SK-N-SH (cell line): Measurements from ENCODE around the gene MYOT. TPM values are rescaled to one million over a fixed set of nuclear protein-coding genes. Genes with fewer than 3 reads are reported as not detected.

ENCODE experiments used
- CTCF ChIA-PET: fragments of 300-600, 350-600 bp; formaldehyde crosslinking; extraction: SDS; loops from one replicate; lab custom pipeline; 2021; lab: Yijun Ruan, JAX
- POLR2A ChIA-PET: fragments of 350-600 bp; sonication (Branson Sonifier 250); formaldehyde crosslinking; extraction: SDS; loops from one replicate; lab custom pipeline; 2020; ENCODE audit warnings: antibody characterized with exemption, inconsistent platforms; lab: Yijun Ruan, JAX
- DNase-seq: peaks from one replicate; pipeline ENCODE4 v3.0.0; 2012
- H2AFZ ChIP-seq: fragments of 200-600 bp; sonication (generic); 2 replicates; pipeline ENCODE4 v1.8.1; 2016; ENCODE audit warnings: antibody characterized with exemption, mild to moderate bottlenecking, low read depth
- H3F3A ChIP-seq: fragments of 200-600 bp; sonication (generic); replicated peaks from 2 replicates; pipeline ENCODE3; 2016; ENCODE audit warnings: antibody characterized with exemption, mild to moderate bottlenecking; ENCODE audit not compliant: insufficient read depth
- H3K27ac ChIP-seq, 2 experiments: fragments of 200-500 bp in 1 of 2; fragments of 200-600 bp in 1 of 2; sonication (Bioruptor generic) in 1 of 2; sonication (generic), shearing (Covaris generic) in 1 of 2; 2 replicates each; pipeline versions ENCODE4 v1.5.1 to v1.6.1; 2014 to 2016; ENCODE audit warnings: low read depth in 2 of 2, inconsistent platforms in 1 of 2, low read length in 1 of 2, mild to moderate bottlenecking in 1 of 2, mixed read lengths in 1 of 2
- H3K27me3 ChIP-seq: fragments of 200-600 bp; sonication (generic), shearing (Covaris generic); 2 replicates; pipeline ENCODE4 v1.6.1; 2016; ENCODE audit warnings: mixed run types; ENCODE audit not compliant: insufficient read depth
- H3K36me3 ChIP-seq, 2 experiments: fragments of 200-500 bp in 1 of 2; fragments of 200-600 bp in 1 of 2; sonication (Bioruptor generic) in 1 of 2; sonication (generic) in 1 of 2; replicated peaks in 1 of 2; 2 replicates each; pipeline versions ENCODE3 to v1.5.1; 2014 to 2016; ENCODE audit warnings: low read length in 1 of 2, mild to moderate bottlenecking in 1 of 2; ENCODE audit not compliant: insufficient read depth in 2 of 2, control insufficient read depth in 1 of 2
- H3K4me1 ChIP-seq, 2 experiments: fragments of 200-500 bp in 1 of 2; fragments of 200-600 bp in 1 of 2; sonication (Bioruptor generic) in 1 of 2; sonication (generic), shearing (Covaris generic) in 1 of 2; 2 replicates each; pipeline versions ENCODE4 v1.5.1 to v1.6.1; 2014 to 2016; ENCODE audit warnings: low read depth in 1 of 2, low read length in 1 of 2, mixed run types in 1 of 2; ENCODE audit not compliant: insufficient read depth in 2 of 2, control insufficient read depth in 1 of 2
- H3K4me2 ChIP-seq: fragments of 200-600 bp; sonication (generic), shearing (Covaris generic); 2 replicates; pipeline ENCODE4 v1.6.1; 2017; ENCODE audit warnings: mixed run types
- H3K4me3 ChIP-seq, 2 experiments: fragments of 200-500 bp in 1 of 2; fragments of 200-600 bp in 1 of 2; sonication (Bioruptor generic) in 1 of 2; sonication (generic), shearing (Covaris generic) in 1 of 2; 2 replicates each; pipeline versions ENCODE4 v1.5.1 to v1.8.1; 2014 to 2016; ENCODE audit warnings: low read depth in 2 of 2, inconsistent platforms in 1 of 2, low read length in 1 of 2, mild to moderate bottlenecking in 1 of 2, mixed read lengths in 1 of 2, moderate library complexity in 1 of 2
- H3K79me2 ChIP-seq: fragments of 200-600 bp; sonication (generic); 2 replicates; pipeline ENCODE4 v1.8.1; 2017; ENCODE audit warnings: mild to moderate bottlenecking; ENCODE audit not compliant: insufficient read depth
- H3K9ac ChIP-seq: fragments of 200-600 bp; sonication (generic); 2 replicates; pipeline ENCODE4 v1.6.1; 2017; ENCODE audit warnings: mixed run types
- H3K9me2 ChIP-seq: fragments of 200-600 bp; sonication (generic); 2 replicates; pipeline ENCODE4 v1.6.1; 2017; ENCODE audit warnings: mixed run types
- H3K9me3 ChIP-seq: fragments of 200-600 bp; sonication (generic); 2 replicates; pipeline ENCODE4 v1.6.1; 2017; ENCODE audit warnings: mixed run types, mild to moderate bottlenecking, moderate library complexity
- H4K20me1 ChIP-seq: fragments of 200-600 bp; sonication (generic); 2 replicates; pipeline ENCODE4 v1.6.1; 2017; ENCODE audit warnings: mild to moderate bottlenecking, mixed run types; ENCODE audit not compliant: insufficient read depth
- CHD2 ChIP-seq: fragments of 150-350 bp; IDR thresholded peaks from 2 replicates; pipeline ENCODE4 v1.6.1; 2018; ENCODE audit warnings: low read length; ENCODE audit not compliant: partially characterized antibody
- CTCF ChIP-seq: fragments of 200-600 bp; sonication (generic); IDR thresholded peaks from 2 replicates; pipeline ENCODE4 v1.6.1; 2017; ENCODE audit warnings: antibody characterized with exemption, mild to moderate bottlenecking, moderate library complexity
- ELF1 ChIP-seq: IDR thresholded peaks from 2 replicates; pipeline ENCODE4 v1.4.0; 2012
- EP300 ChIP-seq, 2 experiments: IDR thresholded peaks; 2 replicates each; pipeline versions ENCODE4 v1.4.0 to v1.6.1; 2012; ENCODE audit warnings: borderline replicate concordance in 1 of 2, low read depth in 1 of 2, low read length in 1 of 2
- EZH2phosphoT487 ChIP-seq: fragments of 200-600 bp; sonication (generic); IDR thresholded peaks from 2 replicates; pipeline ENCODE4 v1.6.1; 2017; ENCODE audit warnings: low read depth, mixed run types, mild to moderate bottlenecking, antibody characterized with exemption, moderate library complexity, borderline replicate concordance
- GABPA ChIP-seq: IDR thresholded peaks from 2 replicates; pipeline ENCODE4 v1.4.0; 2012; ENCODE audit warnings: low read depth, mild to moderate bottlenecking
- GATA2 ChIP-seq: sonication (generic); formaldehyde crosslinking; IDR thresholded peaks from 2 replicates; pipeline ENCODE4 v1.5.0; 2020; ENCODE audit warnings: mild to moderate bottlenecking, missing genetic modification reagents
- MXI1 ChIP-seq: IDR thresholded peaks from 2 replicates; pipeline ENCODE4 v1.6.1; 2012; ENCODE audit warnings: mild to moderate bottlenecking, low read depth, low read length, improper control_type of control experiment
- NFIC ChIP-seq: IDR thresholded peaks from 2 replicates; pipeline ENCODE4 v1.4.0; 2012; ENCODE audit warnings: borderline replicate concordance
- NRF1 ChIP-seq: IDR thresholded peaks from 2 replicates; pipeline ENCODE4 v1.6.1; 2012; ENCODE audit warnings: low read depth, mild to moderate bottlenecking, low read length
- POLR2AphosphoS5 ChIP-seq: IDR thresholded peaks from 2 replicates; pipeline ENCODE4 v1.6.1; 2012; ENCODE audit warnings: low read depth, low read length
- RAD21 ChIP-seq: IDR thresholded peaks from 2 replicates; pipeline ENCODE4 v1.6.1; 2012; ENCODE audit warnings: mild to moderate bottlenecking, low read length
- RFX5 ChIP-seq: IDR thresholded peaks from 2 replicates; pipeline ENCODE4 v1.6.1; 2012; ENCODE audit warnings: mild to moderate bottlenecking, improper control_type of control experiment, low read length
- RXRA ChIP-seq: IDR thresholded peaks from 2 replicates; pipeline ENCODE4 v1.4.0; 2012; ENCODE audit warnings: low read depth, mild to moderate bottlenecking, borderline replicate concordance
- TCF12 ChIP-seq: IDR thresholded peaks from 2 replicates; pipeline ENCODE4 v1.4.0; 2012
- TEAD4 ChIP-seq: IDR thresholded peaks from 2 replicates; pipeline ENCODE4 v1.4.0; 2012; ENCODE audit warnings: mild to moderate bottlenecking, borderline replicate concordance; ENCODE audit not compliant: insufficient read depth
- USF2 ChIP-seq: fragments of 150-350 bp; IDR thresholded peaks from 2 replicates; pipeline ENCODE4 v1.6.1; 2017; ENCODE audit warnings: antibody characterized with exemption, low read length, low read depth, borderline replicate concordance
- YY1 ChIP-seq: IDR thresholded peaks from 2 replicates; pipeline ENCODE4 v1.4.0; 2012; ENCODE audit warnings: low read depth, mild to moderate bottlenecking
- WGBS: methylation state at CpG from one replicate; pipeline ENCODE4 v1.1.6; 2017; ENCODE audit warnings: low lambda C conversion rate; 5-methylcytosine and 5-hydroxymethylcytosine counted together
- polyA plus RNA-seq, 3 experiments: library from polyadenylated mRNA; depleted of rRNA; stranded (reverse); fragments of >200 nt; gene quantifications; 2 replicates each; pipeline ENCODE4 v1.2.3, GENCODE V29; 2012

MYOT gene
- polyA plus RNA-seq, 1 of the 3 experiments (the other 2 are of a cell fraction): 0.02 TPM

GRCh38 chr5:137916923-137917322, 49.3 kb downstream of the MYOT start:
- Histone ChIP-seq H3K4me1 (no peaks in the 10 kb centered on the region), H3K4me3 (no peak overlapping the region), H3K36me3 (no peaks in the 10 kb centered on the region), H3F3A (peaks cover 14% of the 10 kb centered on the region)
- TF ChIP-seq YY1 (no peak), ELF1 (no peak), TEAD4 (no peak), CTCF (no peak), MXI1 (no peak), USF2 (no peak), RAD21 (no peak), NRF1 (no peak), POLR2AphosphoS5 (no peak), EZH2phosphoT487 (no peak), RXRA (no peak), RFX5 (no peak), CHD2 (no peak), GABPA (no peak), EP300 (IDR thresholded peaks at IDR 0.05; ENCODE audit: borderline replicate concordance in 1 of 2, low read depth in 1 of 2, low read length in 1 of 2) (no peak), GATA2 (no peak), NFIC (no peak)
- TF ChIP-seq, all 33 proteins: peak for 0
- no peaks in the 10 kb centered on the region for H4K20me1 ChIP-seq
- WGBS: 54% methylated on average over 1 of the region's 1 CpG
- ChIA-PET POLR2A (no interaction called here), CTCF (no interaction called here)
- no peaks in the 10 kb centered on the region for H3K79me2 ChIP-seq
- H3K27me3 ChIP-seq: no peaks in the 10 kb centered on the region
- peaks cover 10% of the 10 kb centered on the region; the same call in 1 of the 2 replicates for H3K9me3 ChIP-seq
- H3K4me2 ChIP-seq: no peak overlapping the region
- no peak overlapping the region for H3K27ac ChIP-seq
- H3K9me2 ChIP-seq: no peaks in the 10 kb centered on the region
- H3K9ac ChIP-seq: no peak overlapping the region
- no peak for DNase-seq
- no peak overlapping the region for H2AFZ ChIP-seq

GRCh38 chr5:137921931-137922330, 54.3 kb downstream of the MYOT start:
- Histone ChIP-seq H4K20me1 (no peaks in the 10 kb centered on the region), H3K9ac (no peak overlapping the region), H3K4me3 (no peak overlapping the region), H3K4me1 (no peaks in the 10 kb centered on the region), H3K9me3 (no peaks in the 10 kb centered on the region; the same call in 1 of the 2 replicates), H3K79me2 (no peaks in the 10 kb centered on the region), H2AFZ (no peak overlapping the region), H3F3A (peaks cover 3% of the 10 kb centered on the region), H3K4me2 (no peak overlapping the region), H3K9me2 (no peaks in the 10 kb centered on the region), H3K27ac (no peak overlapping the region), H3K27me3 (no peaks in the 10 kb centered on the region), H3K36me3 (peaks cover 2 to 10% of the 10 kb centered on the region in 2 experiments)
- CTCF ChIA-PET: interaction anchor here (1.0 to 1.4 kb wide), 2 partner anchors 114 to 147 kb away, joined by 3 read pairs; no protein-coding TSS in a partner anchor
- DNase-seq: no peak
- no peak for TF ChIP-seq POLR2AphosphoS5
- 0 out of 2 replicates have a peak, but pooled peaks have one; percentile 7 for TF ChIP-seq TCF12
- WGBS: 61% methylated on average over 3 of the region's 3 CpGs
- POLR2A ChIA-PET: no interaction called here
